Central memory CD8-positive, alpha-beta T cell (primary cell): ENCODE data around the gene FAM200A.
A peak's percentile ranks its signal among the peaks of the same experiment; 100 is the strongest.
"Not testable (repeated sequence)": the region's sequence is repeated elsewhere in the genome, so short reads cannot be mapped to it uniquely, and the experiment has no call there.

Source experiments
- ATAC-seq: fragments of 150-1000 bp; cut with Tn5 transposase; replicated peaks from 2 replicates; pipeline ENCODE4 v1.10.0; 2022; ENCODE audit warnings: mild to moderate bottlenecking, moderate FRiP score, moderate number of reproducible peaks; ENCODE audit not compliant: poor library complexity, severe bottlenecking; ENCODE audit errors: extremely low read depth
- DNase-seq, 2 donors: peaks; one replicate each; pipeline ENCODE4 v3.0.0; 2021; ENCODE audit warnings: low spot score in 2 of 2
- H3K27ac Mint-ChIP-seq: one replicate; pipeline ENCODE4 v1.8.0; 2022; ENCODE audit warnings: low read depth, mild to moderate bottlenecking, moderate library complexity, mixed read lengths
- H3K27me3 Mint-ChIP-seq: one replicate; pipeline ENCODE4 v1.8.0; 2022; ENCODE audit warnings: mixed read lengths
- H3K36me3 Mint-ChIP-seq: one replicate; pipeline ENCODE4 v1.8.0; 2022; ENCODE audit warnings: mild to moderate bottlenecking, moderate library complexity, mixed read lengths; ENCODE audit not compliant: insufficient read depth
- H3K4me1 Mint-ChIP-seq: one replicate; pipeline ENCODE4 v1.8.0; 2022; ENCODE audit warnings: mixed read lengths
- H3K4me3 Mint-ChIP-seq: one replicate; pipeline ENCODE4 v1.8.0; 2022; ENCODE audit warnings: mild to moderate bottlenecking, moderate library complexity, mixed read lengths
- H3K9me3 Mint-ChIP-seq: one replicate; pipeline ENCODE4 v1.8.0; 2022; ENCODE audit warnings: mixed read lengths

Gene FAM200A

DNA sequence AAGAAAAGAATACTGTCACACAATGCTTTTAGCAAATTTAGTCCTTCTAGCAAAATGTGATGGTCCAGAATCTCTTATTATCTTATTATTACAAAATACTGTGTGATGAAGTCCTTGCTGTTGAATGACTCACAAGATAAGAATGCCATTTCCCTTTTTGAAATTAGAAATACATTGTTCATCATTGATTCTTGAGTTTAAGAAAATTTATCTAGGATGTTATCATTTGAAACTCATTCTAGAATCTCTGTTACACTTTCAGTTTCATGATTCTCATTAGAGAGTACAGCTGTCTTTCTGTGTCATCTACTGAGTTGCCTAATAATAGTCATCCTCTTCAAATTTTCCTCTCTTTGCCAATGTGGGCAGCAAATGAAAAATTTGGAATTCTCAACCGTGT lies 37.9 kb downstream of the FAM200A start:
- H3K36me3 Mint-ChIP-seq, result peaks cover 30% of the 10 kb centered on the region
- H3K4me3 Mint-ChIP-seq, result no peak overlapping the region
- no peak overlapping the region for H3K27ac Mint-ChIP-seq
- ATAC-seq (no peak), DNase-seq (no peak)
- H3K27me3 Mint-ChIP-seq, result no peaks in the 10 kb centered on the region
- H3K9me3 Mint-ChIP-seq, result no peaks in the 10 kb centered on the region
- peaks cover 6% of the 10 kb centered on the region for H3K4me1 Mint-ChIP-seq

DNA sequence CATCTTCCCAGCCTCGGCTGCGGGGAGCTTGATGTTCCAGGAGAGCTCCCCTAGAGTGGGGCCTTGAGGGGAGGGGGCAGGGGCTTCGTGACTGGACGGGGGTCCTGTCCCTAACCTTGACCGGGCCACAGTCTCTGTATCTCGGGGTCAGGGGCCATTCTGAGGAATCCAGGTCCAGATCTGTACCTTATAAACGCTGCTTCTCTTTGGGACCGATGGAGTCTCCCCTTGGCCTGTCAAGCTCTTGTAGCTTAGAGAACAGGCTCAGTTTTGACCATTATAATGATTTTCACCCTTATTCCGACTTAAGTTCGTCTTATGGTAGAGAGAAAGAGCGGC lies 46.6 kb downstream of the FAM200A start:
- DNase-seq (no peak), ATAC-seq (no peak)
- Mint-ChIP-seq H3K9me3 (no peaks in the 10 kb centered on the region), H3K4me1 (peaks cover 28% of the 10 kb centered on the region), H3K4me3 (peak overlapping the region; percentile 86), H3K36me3 (peaks cover 7% of the 10 kb centered on the region), H3K27ac (peak overlapping the region; percentile 90), H3K27me3 (no peaks in the 10 kb centered on the region)

DNA sequence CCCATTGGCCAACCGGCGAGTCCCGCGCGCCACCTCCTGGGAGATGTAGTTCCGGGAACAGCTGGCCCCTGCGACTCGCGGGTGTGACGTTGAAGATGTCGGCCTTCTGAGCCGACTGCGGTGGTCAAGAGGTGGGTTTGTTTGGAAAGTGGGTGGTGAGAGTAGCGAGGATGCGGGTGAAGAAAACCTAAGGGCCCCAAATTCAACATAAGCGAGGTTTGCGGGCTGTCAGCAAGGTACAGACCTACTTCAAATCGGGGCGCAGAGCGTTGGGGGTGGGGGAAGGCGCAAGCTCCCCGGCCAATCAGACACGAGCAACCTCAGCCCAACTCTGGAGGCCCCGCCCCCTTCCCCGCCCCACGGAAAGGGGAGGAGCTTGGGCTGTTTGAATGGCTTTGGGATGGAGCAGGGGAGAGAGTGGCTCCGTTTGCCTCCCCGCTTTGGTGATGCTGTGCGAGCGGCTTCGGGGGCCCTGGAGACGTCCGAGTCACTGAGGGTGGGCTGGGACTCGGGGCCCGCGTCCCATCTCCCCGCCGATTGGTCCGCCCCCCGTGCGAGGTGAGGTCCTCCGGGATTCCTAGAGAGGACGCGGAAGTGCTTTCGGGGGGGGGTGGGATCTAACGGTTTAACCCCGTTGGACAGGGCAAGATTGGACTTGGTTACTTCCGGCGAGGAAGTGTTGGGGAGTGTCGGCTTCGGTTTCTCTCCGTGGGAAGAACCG lies 47.2 kb downstream of the FAM200A start, which contains the start of gene ZKSCAN5:
TSS of gene ZKSCAN5 (plus strand) at position 60 of the 721 bp plus-strand sequence. CDS start 1,383 bp downstream, outside the sequence.
- peak; percentile 92 to 95 for DNase-seq
- peaks cover 12% of the 10 kb centered on the region for H3K36me3 Mint-ChIP-seq
- H3K27me3 Mint-ChIP-seq, result no peaks in the 10 kb centered on the region
- peak; percentile 85 for ATAC-seq
- no peaks in the 10 kb centered on the region for H3K9me3 Mint-ChIP-seq
- peak within 1 kb of the TSS; percentile 90 for H3K27ac Mint-ChIP-seq
- peaks cover 33% of the 10 kb centered on the region for H3K4me1 Mint-ChIP-seq
- H3K4me3 Mint-ChIP-seq, result peak within 1 kb of the TSS; percentile 86

DNA sequence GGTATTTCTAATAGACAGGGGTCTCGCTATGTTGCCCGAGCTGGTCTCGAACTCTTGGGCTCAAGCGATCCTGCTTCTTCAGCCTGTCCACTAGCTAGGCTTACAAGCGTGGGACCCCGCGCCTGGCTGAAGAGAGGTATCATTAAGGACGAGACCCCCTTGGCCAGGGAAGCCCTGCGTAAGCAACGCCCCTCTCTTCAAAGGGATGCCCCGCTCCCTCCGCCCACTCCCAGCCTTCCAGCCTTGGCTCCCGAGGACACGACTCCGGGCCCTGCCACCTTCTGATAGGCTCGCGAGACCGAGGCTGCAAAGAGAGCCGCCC lies 47.7 kb downstream of the FAM200A start:
- no peak for DNase-seq

DNA sequence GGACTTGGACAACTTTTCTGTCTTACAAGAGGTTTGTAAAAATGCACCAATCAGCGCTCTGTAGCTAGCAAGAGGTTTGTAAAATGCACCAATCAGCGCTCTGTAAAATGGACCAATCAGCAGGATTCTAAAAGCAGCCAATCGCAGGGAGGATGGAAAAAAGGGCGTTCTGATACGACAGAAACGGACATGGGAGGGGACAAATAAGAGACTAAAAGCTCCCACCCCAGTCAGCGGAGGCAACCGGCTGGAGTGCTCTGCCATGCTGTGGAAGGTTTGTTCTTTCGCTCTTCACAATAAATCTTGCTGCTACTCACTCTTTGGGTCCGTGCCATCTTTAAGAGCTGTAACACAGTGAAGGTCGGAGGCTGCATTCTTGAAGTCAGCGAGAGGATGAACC lies 50.7 kb downstream of the FAM200A start:
- not testable (repeated sequence) for DNase-seq, H3K27me3 Mint-ChIP-seq, H3K27ac Mint-ChIP-seq, H3K9me3 Mint-ChIP-seq, ATAC-seq
- peaks cover 36% of the 10 kb centered on the region for H3K36me3 Mint-ChIP-seq
- peak overlapping the region; percentile 97 for H3K4me3 Mint-ChIP-seq
- peaks cover 40% of the 10 kb centered on the region for H3K4me1 Mint-ChIP-seq

More for the DNA sequence above, 47.7 kb downstream of the FAM200A start:
- Mint-ChIP-seq H3K27me3 (no peaks in the 10 kb centered on the region), H3K27ac (peak overlapping the region; percentile 90), H3K36me3 (peaks cover 14% of the 10 kb centered on the region), H3K4me1 (peaks cover 33% of the 10 kb centered on the region), H3K4me3 (peak overlapping the region; percentile 86), H3K9me3 (no peaks in the 10 kb centered on the region)
- no peak for ATAC-seq

DNA sequence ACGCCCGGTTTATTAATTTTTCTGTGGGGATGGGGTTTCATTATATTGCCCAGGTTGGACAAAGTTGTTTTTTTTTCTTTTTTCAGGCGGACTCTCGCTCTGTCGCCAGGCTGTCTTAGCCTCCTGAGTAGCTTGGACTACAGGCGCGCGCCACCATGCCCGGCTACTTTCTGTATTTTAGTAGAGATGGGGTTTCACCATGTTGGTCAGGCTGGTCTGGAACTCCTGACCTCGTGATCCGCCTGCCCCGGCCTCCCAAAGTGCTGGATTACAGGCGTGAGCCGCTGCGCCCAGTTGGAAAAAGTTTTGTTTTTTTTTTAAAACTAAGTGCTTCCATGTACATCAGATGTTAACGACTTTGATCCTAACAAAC lies 51.3 kb downstream of the FAM200A start:
- Mint-ChIP-seq H3K4me3 (peak overlapping the region; percentile 97), H3K36me3 (peaks cover 39% of the 10 kb centered on the region), H3K4me1 (peaks cover 34% of the 10 kb centered on the region), H3K27ac (peak overlapping the region; percentile 98), H3K9me3 (no peaks in the 10 kb centered on the region), H3K27me3 (no peaks in the 10 kb centered on the region)
- no peak for DNase-seq
- ATAC-seq, result no peak

DNA sequence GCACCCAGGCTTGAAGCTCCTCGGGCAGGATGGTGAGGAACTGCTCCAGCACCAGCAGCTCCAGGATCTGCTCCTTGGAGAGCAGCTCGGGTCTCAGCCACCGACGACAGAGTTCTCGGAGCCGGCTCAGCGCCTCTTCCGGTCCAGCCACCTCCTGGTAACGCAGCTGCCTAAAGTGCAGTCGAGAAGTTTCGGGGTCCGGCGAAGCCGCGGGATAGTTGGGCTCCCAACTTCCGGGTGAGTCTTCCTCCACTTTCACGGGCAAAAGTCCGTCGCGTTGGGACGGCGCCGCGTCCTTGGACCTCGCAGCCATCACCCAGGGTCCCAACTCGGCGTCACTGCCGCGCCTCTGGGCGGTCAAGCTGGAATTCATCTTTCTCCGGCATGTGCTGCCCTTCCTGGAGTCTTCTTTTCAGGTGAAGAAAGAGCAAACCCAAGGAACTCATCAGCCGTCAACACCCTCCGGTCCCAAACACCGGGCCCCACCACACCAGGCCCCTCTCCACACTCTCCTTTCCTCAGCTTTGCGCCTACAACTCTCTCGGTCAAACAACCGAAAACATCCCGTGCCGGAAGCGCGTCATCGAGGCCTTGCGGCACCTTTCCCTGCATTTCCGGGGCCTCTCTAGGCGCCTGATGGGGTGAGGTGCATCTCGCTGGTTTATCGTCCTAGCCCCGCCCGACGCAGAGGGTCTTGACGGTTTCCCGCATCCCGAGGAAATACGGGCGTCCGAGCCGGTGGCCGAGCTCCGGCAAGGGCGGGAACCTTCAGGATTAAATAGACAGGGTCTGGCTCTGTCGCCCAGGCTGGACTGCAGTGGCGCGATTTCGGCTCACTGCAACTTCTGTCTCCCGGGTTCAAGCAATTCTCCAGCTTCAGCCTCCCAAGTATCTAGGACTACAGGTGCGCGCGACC lies 51.9 kb downstream of the FAM200A start, which contains the start of gene ZNF394:
TSS of gene ZNF394 (minus strand) at position 561 of the 916 bp plus-strand sequence. CDS start at position 373, 188 bp downstream.
- peaks cover 46% of the 10 kb centered on the region for H3K36me3 Mint-ChIP-seq
- H3K4me3 Mint-ChIP-seq, result peak within 1 kb of the TSS; percentile 97
- peaks cover 30% of the 10 kb centered on the region for H3K4me1 Mint-ChIP-seq
- DNase-seq, result peak; percentile 74 to 76
- peak within 1 kb of the TSS; percentile 98 for H3K27ac Mint-ChIP-seq
- no peaks in the 10 kb centered on the region for H3K27me3 Mint-ChIP-seq
- H3K9me3 Mint-ChIP-seq, result no peaks in the 10 kb centered on the region
- ATAC-seq, result peak; percentile 45

DNA sequence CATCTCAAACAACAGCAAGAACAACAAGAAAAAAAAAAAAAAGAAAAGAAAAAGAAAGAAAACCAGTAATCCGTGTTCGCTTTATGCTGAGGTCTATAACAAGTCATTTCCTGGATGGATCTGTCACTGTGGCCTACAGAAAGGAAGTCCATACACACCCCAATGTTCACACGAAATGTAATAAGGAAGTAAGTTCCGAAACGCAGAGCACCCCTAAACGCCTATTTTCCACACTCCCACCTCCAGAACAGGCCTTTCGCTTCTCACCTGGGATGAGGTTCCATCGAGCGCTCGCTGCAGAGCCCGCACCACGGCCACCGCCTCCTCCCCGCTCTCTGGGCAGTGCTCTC lies 52.6 kb downstream of the FAM200A start:
- no peaks in the 10 kb centered on the region for H3K9me3 Mint-ChIP-seq
- DNase-seq (peak in 1 of 2 donors; percentile 14), ATAC-seq (peak; percentile 70)
- peaks cover 44% of the 10 kb centered on the region for H3K36me3 Mint-ChIP-seq
- H3K4me1 Mint-ChIP-seq, result peaks cover 30% of the 10 kb centered on the region
- H3K4me3 Mint-ChIP-seq, result peak overlapping the region; percentile 97
- no peaks in the 10 kb centered on the region for H3K27me3 Mint-ChIP-seq
- peak overlapping the region; percentile 98 for H3K27ac Mint-ChIP-seq

DNA sequence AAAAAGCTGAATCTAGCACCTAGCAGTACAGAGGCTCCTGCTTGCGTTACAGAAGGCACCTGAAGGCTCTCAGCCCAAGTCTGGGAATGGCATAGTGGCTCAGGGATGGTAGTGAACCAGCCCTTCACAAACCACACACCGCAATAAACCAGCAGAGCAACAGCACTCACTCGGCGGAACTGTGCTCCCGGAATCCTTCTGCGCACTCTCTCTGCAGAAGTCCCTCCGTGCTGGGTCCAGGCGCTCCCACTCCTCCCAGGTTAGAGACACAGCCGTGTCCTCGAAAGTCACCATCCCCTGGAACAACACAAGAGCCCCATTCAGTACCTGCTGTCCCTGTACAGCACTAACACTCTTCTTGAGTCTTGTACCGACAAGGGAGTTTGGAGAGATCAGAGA lies 53.4 kb downstream of the FAM200A start:
- H3K4me1 Mint-ChIP-seq, result peaks cover 30% of the 10 kb centered on the region
- ATAC-seq, result no peak
- peak overlapping the region; percentile 97 for H3K4me3 Mint-ChIP-seq
- H3K36me3 Mint-ChIP-seq, result peaks cover 50% of the 10 kb centered on the region
- H3K27ac Mint-ChIP-seq, result peak overlapping the region; percentile 98
- peaks cover 2% of the 10 kb centered on the region for H3K9me3 Mint-ChIP-seq
- no peak for DNase-seq
- H3K27me3 Mint-ChIP-seq, result no peaks in the 10 kb centered on the region

DNA sequence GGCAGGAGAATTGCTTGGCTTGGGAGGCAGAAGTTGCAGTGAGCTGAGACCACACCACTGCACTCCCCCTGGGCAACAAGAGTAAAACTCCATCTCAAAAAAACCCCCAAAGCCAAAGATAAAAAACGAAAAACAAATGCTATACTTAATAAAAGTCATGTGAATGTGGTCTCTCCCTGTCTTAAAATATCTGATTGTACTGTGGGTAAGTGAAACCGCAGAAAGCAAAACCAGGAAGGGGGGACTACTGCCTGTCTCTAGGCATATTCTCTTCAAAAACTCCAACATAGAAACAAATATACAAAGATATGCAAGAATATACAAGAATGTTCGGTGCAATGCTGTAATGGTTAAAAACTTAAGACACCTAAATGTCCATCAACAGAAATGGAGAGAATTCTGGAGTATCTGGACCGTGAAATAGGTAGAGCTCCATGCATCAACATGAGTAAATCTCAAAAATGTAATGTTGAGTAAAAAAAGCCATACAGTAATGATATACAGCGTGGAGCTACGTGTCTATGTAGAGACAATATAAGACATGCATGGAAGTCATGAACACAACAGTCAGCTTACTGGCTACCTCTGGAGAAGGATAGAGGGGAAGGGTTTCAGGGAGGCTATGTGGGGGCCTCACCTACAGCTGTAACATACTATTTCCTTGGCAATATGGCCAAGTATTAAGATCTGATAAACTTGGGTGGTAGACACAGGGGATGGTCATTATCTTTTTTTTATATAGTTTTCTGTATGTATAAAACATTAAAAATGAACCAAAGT lies 54.0 kb downstream of the FAM200A start:
- peaks cover 56% of the 10 kb centered on the region for H3K36me3 Mint-ChIP-seq
- peaks cover 3% of the 10 kb centered on the region for H3K9me3 Mint-ChIP-seq
- peaks cover 30% of the 10 kb centered on the region for H3K4me1 Mint-ChIP-seq

More for the DNA sequence above, 54.0 kb downstream of the FAM200A start:
- DNase-seq, result no peak
- Mint-ChIP-seq H3K27me3 (no peaks in the 10 kb centered on the region), H3K27ac (peak overlapping the region; percentile 98), H3K4me3 (peak overlapping the region; percentile 97)
- ATAC-seq, result no peak
